ENCODE data around the gene PRR5L.
A peak's percentile ranks its signal among the peaks of the same experiment; 100 is the strongest.

- TF ChIP-seq POLR2A (IDR thresholded peaks at IDR 0.05), result no peak
- TF ChIP-seq CTCF (IDR thresholded peaks at IDR 0.05), result no peak
- no peak for TF ChIP-seq EP300 (IDR thresholded peaks at IDR 0.05)
- TF ChIP-seq POLR2AphosphoS5 (IDR thresholded peaks at IDR 0.05), result peak in 1 of 3 donors; percentile 39
These were observed 159.6 kb downstream of the PRR5L start for GRCh38 chr11:36455658-36456111.
